Stimulated activated CD4-positive, alpha-beta T cell treated with anti-CD3 and anti-CD28 coated beads, TNF-alpha, amount 100 ng/mL, for 4 hours (primary cell): ENCODE results near the gene COL1A2.

ENCODE experiments used
- DNase-seq, 3 experiments: peaks; one replicate each; pipeline ENCODE4 v3.0.0-alpha.2; 2020; ENCODE audit warnings: low read depth in 3 of 3

The COL1A2 gene

GRCh38 chr7:94410413-94411187 lies 15.9 kb downstream of the COL1A2 start:
- no peak for DNase-seq

GRCh38 chr7:94411188-94411466 lies 16.4 kb downstream of the COL1A2 start:
- no peak for DNase-seq

GRCh38 chr7:94412762-94413322 lies 18.1 kb downstream of the COL1A2 start:
- no peak for DNase-seq

- no peak for DNase-seq
These were observed 19.8 kb downstream of the COL1A2 start for GRCh38 chr7:94414481-94414880.

GRCh38 chr7:94414980-94415379 lies 20.3 kb downstream of the COL1A2 start:
- DNase-seq = no peak

- no peak for DNase-seq
These were observed 22.6 kb downstream of the COL1A2 start for GRCh38 chr7:94417306-94417705.

GRCh38 chr7:94417901-94418300 lies 23.2 kb downstream of the COL1A2 start:
- no peak for DNase-seq

GRCh38 chr7:94418851-94419250 lies 24.2 kb downstream of the COL1A2 start:
- DNase-seq = no peak

GRCh38 chr7:94420328-94420727 lies 25.6 kb downstream of the COL1A2 start:
- DNase-seq = no peak

- no peak for DNase-seq
These were observed 27.0 kb downstream of the COL1A2 start for GRCh38 chr7:94421681-94422080.

GRCh38 chr7:94422136-94422535 lies 27.4 kb downstream of the COL1A2 start:
- no peak for DNase-seq

- no peak for DNase-seq
These were observed 28.2 kb downstream of the COL1A2 start for GRCh38 chr7:94422827-94423460.

GRCh38 chr7:94423863-94424735 lies 29.4 kb downstream of the COL1A2 start:
- no peak for DNase-seq

- DNase-seq = no peak
These were observed 30.9 kb downstream of the COL1A2 start for GRCh38 chr7:94425546-94425945.

- no peak for DNase-seq
These were observed 32.5 kb downstream of the COL1A2 start for GRCh38 chr7:94426980-94427875.

- DNase-seq = no peak
These were observed 34.5 kb downstream of the COL1A2 start for GRCh38 chr7:94429153-94429552.

GRCh38 chr7:94431176-94431575 lies 36.5 kb downstream of the COL1A2 start:
- DNase-seq = no peak

GRCh38 chr7:94431619-94432280 lies 37.1 kb downstream of the COL1A2 start:
- DNase-seq = no peak

- no peak for DNase-seq
These were observed 37.6 kb downstream of the COL1A2 start for GRCh38 chr7:94432281-94432670.

GRCh38 chr7:94432817-94433216 lies 38.1 kb downstream of the COL1A2 start:
- DNase-seq = no peak

GRCh38 chr7:94433224-94433623 lies 38.5 kb downstream of the COL1A2 start:
- DNase-seq = no peak
